Measurements from ENCODE around the gene PIK3R5. TPM values are rescaled to one million over a fixed set of nuclear protein-coding genes. Genes with fewer than 3 reads are reported as not detected.

PIK3R5 gene
- total and polyA plus RNA-seq, 2 donors (not counting 3 experiments of a cell fraction or from before 2014, with no cell fraction given) = not detected

- no peaks in the 10 kb centered on the region for H3K9me1 ChIP-seq (replicated peaks; ENCODE audit: control insufficient read depth, extremely low read depth, insufficient read depth, low read length)
- no TSS peak for BruUV-seq (replicated peaks)
- H3K27ac ChIP-seq (ENCODE audit: insufficient read depth, low read depth, low read length) = no peak overlapping the region
- no peaks in the 10 kb centered on the region for H3K79me2 ChIP-seq (ENCODE audit: control insufficient read depth, insufficient read depth, low read length)
- FAIRE-seq (no peak), DNase-seq (ENCODE audit: low read depth, low spot score) (no peak)
- no peak overlapping the region for H3K9ac ChIP-seq (replicated peaks; ENCODE audit: extremely low read depth, insufficient read depth, low read length)
- no peaks in the 10 kb centered on the region for H3K36me3 ChIP-seq (ENCODE audit: control insufficient read depth in 2 of 2, extremely low read depth in 1 of 2, insufficient read depth in 2 of 2, low read length in 2 of 2)
- H3K27me3 ChIP-seq (ENCODE audit: control insufficient read depth in 2 of 2, insufficient read depth in 2 of 2, low read length in 2 of 2) = no peaks in the 10 kb centered on the region
- CTCF ChIA-PET = no interaction called here
- H3K9me3 ChIP-seq (replicated peaks; ENCODE audit: control insufficient read depth, insufficient read depth, low read length) = no peaks in the 10 kb centered on the region
- no peak overlapping the region for H3K4me2 ChIP-seq (ENCODE audit: insufficient read depth, low read length)
- intact Hi-C loops (cut with micrococcal nuclease) (no loop called here), dilution Hi-C loops (cut with MboI; ENCODE audit: extremely low pct_ligation_motif_present, low sequenced_read_pairs) (no loop called here)
- POLR2A ChIA-PET = no interaction called here
- H3K4me3 ChIP-seq (replicated peaks in 1 of 3; ENCODE audit: insufficient read depth in 1 of 3, low read depth in 1 of 3, low read length in 3 of 3) = no peak overlapping the region
- H4K20me1 ChIP-seq (replicated peaks; ENCODE audit: control insufficient read depth, extremely low read depth, insufficient read depth, low read length) = no peaks in the 10 kb centered on the region
- no peak for TF ChIP-seq MYC (IDR thresholded peaks at IDR 0.05; ENCODE audit: low read depth, low read length)
- no peak for TF ChIP-seq GATA2 (IDR thresholded peaks at IDR 0.05; ENCODE audit: insufficient read depth, insufficient read length, low read depth, low read length)
- TF ChIP-seq FOS (IDR thresholded peaks at IDR 0.05; ENCODE audit: borderline replicate concordance, insufficient read depth, low read length) = no peak
- TF ChIP-seq, protein P1, sequence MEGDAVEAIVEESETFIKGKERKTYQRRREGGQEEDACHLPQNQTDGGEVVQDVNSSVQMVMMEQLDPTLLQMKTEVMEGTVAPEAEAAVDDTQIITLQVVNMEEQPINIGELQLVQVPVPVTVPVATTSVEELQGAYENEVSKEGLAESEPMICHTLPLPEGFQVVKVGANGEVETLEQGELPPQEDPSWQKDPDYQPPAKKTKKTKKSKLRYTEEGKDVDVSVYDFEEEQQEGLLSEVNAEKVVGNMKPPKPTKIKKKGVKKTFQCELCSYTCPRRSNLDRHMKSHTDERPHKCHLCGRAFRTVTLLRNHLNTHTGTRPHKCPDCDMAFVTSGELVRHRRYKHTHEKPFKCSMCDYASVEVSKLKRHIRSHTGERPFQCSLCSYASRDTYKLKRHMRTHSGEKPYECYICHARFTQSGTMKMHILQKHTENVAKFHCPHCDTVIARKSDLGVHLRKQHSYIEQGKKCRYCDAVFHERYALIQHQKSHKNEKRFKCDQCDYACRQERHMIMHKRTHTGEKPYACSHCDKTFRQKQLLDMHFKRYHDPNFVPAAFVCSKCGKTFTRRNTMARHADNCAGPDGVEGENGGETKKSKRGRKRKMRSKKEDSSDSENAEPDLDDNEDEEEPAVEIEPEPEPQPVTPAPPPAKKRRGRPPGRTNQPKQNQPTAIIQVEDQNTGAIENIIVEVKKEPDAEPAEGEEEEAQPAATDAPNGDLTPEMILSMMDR (IDR thresholded peaks at IDR 0.05; ENCODE audit: extremely low read depth in 1 of 2, insufficient read depth in 1 of 2, low read depth in 1 of 2, low read length in 2 of 2) = no peak
- TF ChIP-seq JUN (IDR thresholded peaks at IDR 0.05; ENCODE audit: borderline replicate concordance, insufficient read depth, insufficient read length, low read depth) = no peak
- no peak for TF ChIP-seq EZH2 (IDR thresholded peaks at IDR 0.05; ENCODE audit: borderline replicate concordance, low read depth, low read length, severe bottlenecking)
- TF ChIP-seq, protein P2, sequence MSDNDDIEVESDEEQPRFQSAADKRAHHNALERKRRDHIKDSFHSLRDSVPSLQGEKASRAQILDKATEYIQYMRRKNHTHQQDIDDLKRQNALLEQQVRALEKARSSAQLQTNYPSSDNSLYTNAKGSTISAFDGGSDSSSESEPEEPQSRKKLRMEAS (IDR thresholded peaks at IDR 0.05; ENCODE audit: insufficient read depth, insufficient read length) = no peak
- TF ChIP-seq POLR2A (IDR thresholded peaks at IDR 0.05; ENCODE audit: low read depth, low read length) = no peak
- no peak for TF ChIP-seq POLR2AphosphoS5 (IDR thresholded peaks at IDR 0.05; ENCODE audit: insufficient read depth, low read depth, low read length)
- H3K4me1 ChIP-seq (ENCODE audit: control insufficient read depth, extremely low read depth, insufficient read depth, low read length) = no peaks in the 10 kb centered on the region
- H2AFZ ChIP-seq (ENCODE audit: low read depth, low read length) = no peak overlapping the region
Measured at GRCh38 chr17:8837563-8838075, 127.9 kb downstream of the PIK3R5 start.

Data from endothelial cell of umbilical vein (primary cell).